ENCODE data around the gene PRSS48.
"Not testable (repeated sequence)": the region's sequence is repeated elsewhere in the genome, so short reads cannot be mapped to it uniquely, and the experiment has no call there.

Gene PRSS48

GRCh38 chr4:151276787-151277562, at the start of gene PRSS48:
Gene PRSS48, plus strand, starts transcription at chr4:151277161. Its CDS starts 12 bp downstream, at chr4:151277173.
- peak; percentile 8 to 43 for DNase-seq (ENCODE audit: low read depth in 2 of 2)

GRCh38 chr4:151227172-151227571, 49.8 kb upstream of the PRSS48 start:
- DNase-seq (ENCODE audit: low read depth in 2 of 2), result no peak

GRCh38 chr4:151227731-151228130, 49.2 kb upstream of the PRSS48 start:
- DNase-seq (ENCODE audit: low read depth in 2 of 2), result no peak

GRCh38 chr4:151228189-151229119, 48.5 kb upstream of the PRSS48 start:
- DNase-seq (ENCODE audit: low read depth in 2 of 2), result no peak

- DNase-seq (ENCODE audit: low read depth in 2 of 2), result no peak
Observed at GRCh38 chr4:151231915-151232595, 44.9 kb upstream of the PRSS48 start.

- DNase-seq (ENCODE audit: low read depth in 2 of 2), result no peak
Observed at GRCh38 chr4:151233600-151233999, 43.4 kb upstream of the PRSS48 start.

- not testable (repeated sequence) for DNase-seq (ENCODE audit: low read depth in 2 of 2)
Observed at GRCh38 chr4:151235373-151235772, 41.6 kb upstream of the PRSS48 start.

GRCh38 chr4:151236036-151236435, 40.9 kb upstream of the PRSS48 start:
- no peak for DNase-seq (ENCODE audit: low read depth in 2 of 2)

GRCh38 chr4:151238477-151238876, 38.5 kb upstream of the PRSS48 start:
- no peak for DNase-seq (ENCODE audit: low read depth in 2 of 2)

- no peak for DNase-seq (ENCODE audit: low read depth in 2 of 2)
Observed at GRCh38 chr4:151239608-151240007, 37.4 kb upstream of the PRSS48 start.

GRCh38 chr4:151242305-151242704, 34.7 kb upstream of the PRSS48 start:
- no peak for DNase-seq (ENCODE audit: low read depth in 2 of 2)

- no peak for DNase-seq (ENCODE audit: low read depth in 2 of 2)
Observed at GRCh38 chr4:151246742-151247141, 30.2 kb upstream of the PRSS48 start.

- DNase-seq (ENCODE audit: low read depth in 2 of 2), result no peak
Observed at GRCh38 chr4:151247395-151247794, 29.6 kb upstream of the PRSS48 start.

GRCh38 chr4:151248519-151248918, 28.4 kb upstream of the PRSS48 start:
- no peak for DNase-seq (ENCODE audit: low read depth in 2 of 2)

GRCh38 chr4:151250706-151251105, 26.3 kb upstream of the PRSS48 start:
- no peak for DNase-seq (ENCODE audit: low read depth in 2 of 2)

GRCh38 chr4:151251603-151252304, 25.2 kb upstream of the PRSS48 start:
- DNase-seq (ENCODE audit: low read depth in 2 of 2), result no peak

GRCh38 chr4:151255226-151255625, 21.7 kb upstream of the PRSS48 start:
- DNase-seq (ENCODE audit: low read depth in 2 of 2), result not testable (repeated sequence)

GRCh38 chr4:151255680-151256079, 21.3 kb upstream of the PRSS48 start:
- DNase-seq (ENCODE audit: low read depth in 2 of 2), result not testable (repeated sequence)

- no peak for DNase-seq (ENCODE audit: low read depth in 2 of 2)
Observed at GRCh38 chr4:151256134-151256533, 20.8 kb upstream of the PRSS48 start.

GRCh38 chr4:151257704-151258103, 19.3 kb upstream of the PRSS48 start:
- no peak for DNase-seq (ENCODE audit: low read depth in 2 of 2)

- DNase-seq (ENCODE audit: low read depth in 2 of 2), result no peak
Observed at GRCh38 chr4:151259752-151260151, 17.2 kb upstream of the PRSS48 start.
